ENCODE measurements around the gene IFITM10. TPM values are rescaled to one million over a fixed set of nuclear protein-coding genes. Genes with fewer than 3 reads are reported as not detected.

IFITM10 gene
- total RNA-seq, 4 donors from 2014 or later: 0.79 to 2.3 (median 1.6) TPM

DNA sequence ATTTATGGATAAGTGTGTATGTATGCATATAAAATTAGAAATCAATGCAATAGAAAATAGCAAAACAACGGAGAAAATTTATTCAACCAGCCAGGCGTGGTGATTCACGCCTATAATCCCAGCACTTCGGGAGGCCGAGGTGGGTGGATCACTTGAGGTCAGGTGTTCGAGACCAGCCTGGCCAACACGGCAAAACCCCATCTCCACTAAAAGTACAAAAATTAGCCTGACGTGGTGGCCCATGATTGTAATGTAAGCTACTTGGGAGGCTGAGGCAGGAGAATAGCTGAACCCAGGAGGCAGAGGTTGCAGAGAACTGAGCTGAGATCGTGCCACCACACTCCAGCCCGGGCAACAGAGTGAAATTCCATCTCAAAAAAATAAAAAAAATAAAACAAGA, 47.9 kb downstream of the IFITM10 start:
- TF ChIP-seq, protein P1, sequence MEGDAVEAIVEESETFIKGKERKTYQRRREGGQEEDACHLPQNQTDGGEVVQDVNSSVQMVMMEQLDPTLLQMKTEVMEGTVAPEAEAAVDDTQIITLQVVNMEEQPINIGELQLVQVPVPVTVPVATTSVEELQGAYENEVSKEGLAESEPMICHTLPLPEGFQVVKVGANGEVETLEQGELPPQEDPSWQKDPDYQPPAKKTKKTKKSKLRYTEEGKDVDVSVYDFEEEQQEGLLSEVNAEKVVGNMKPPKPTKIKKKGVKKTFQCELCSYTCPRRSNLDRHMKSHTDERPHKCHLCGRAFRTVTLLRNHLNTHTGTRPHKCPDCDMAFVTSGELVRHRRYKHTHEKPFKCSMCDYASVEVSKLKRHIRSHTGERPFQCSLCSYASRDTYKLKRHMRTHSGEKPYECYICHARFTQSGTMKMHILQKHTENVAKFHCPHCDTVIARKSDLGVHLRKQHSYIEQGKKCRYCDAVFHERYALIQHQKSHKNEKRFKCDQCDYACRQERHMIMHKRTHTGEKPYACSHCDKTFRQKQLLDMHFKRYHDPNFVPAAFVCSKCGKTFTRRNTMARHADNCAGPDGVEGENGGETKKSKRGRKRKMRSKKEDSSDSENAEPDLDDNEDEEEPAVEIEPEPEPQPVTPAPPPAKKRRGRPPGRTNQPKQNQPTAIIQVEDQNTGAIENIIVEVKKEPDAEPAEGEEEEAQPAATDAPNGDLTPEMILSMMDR (IDR thresholded peaks at IDR 0.05): no peak
- no peak for ATAC-seq (ENCODE audit: low FRiP score)
- no peak for DNase-seq (ENCODE audit: low spot score)

DNA sequence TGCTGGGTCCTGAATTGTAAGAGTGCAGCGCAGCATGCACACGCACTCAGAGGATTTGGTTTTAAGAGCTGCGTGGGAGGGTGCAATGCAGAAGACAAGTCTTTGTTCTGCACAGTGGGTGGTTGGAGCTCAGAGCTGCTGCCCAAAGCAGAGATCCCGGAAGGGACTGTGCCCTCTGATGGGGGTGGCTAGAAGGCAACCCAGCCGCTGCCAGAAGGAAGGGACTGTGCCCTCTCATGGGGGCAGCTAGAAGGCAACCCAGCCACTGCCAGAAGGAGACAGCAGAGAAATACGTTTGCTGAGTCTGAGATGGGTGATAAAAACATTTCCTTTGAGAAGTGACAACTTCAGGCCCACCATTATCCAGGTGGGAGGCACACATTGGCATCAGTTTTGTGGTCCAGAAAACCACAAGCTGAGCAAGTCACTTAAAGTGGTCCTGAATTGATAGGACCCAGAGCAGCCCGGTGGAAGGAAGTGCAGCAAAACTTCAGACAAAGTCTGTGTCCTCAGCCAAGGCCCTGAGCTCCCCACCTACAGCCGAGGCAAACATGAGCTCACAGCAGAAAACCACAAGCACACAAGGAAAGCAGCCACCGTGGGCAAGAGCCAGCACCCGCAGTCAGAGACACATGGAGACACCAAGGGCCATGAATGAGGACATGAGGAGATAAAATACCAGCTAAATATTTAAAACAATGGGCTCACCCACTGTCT, 49.1 kb downstream of the IFITM10 start:
- TF ChIP-seq, protein P1 (IDR thresholded peaks at IDR 0.05): no peak
- DNase-seq (ENCODE audit: low spot score): no peak
- ATAC-seq (ENCODE audit: low FRiP score): no peak

DNA sequence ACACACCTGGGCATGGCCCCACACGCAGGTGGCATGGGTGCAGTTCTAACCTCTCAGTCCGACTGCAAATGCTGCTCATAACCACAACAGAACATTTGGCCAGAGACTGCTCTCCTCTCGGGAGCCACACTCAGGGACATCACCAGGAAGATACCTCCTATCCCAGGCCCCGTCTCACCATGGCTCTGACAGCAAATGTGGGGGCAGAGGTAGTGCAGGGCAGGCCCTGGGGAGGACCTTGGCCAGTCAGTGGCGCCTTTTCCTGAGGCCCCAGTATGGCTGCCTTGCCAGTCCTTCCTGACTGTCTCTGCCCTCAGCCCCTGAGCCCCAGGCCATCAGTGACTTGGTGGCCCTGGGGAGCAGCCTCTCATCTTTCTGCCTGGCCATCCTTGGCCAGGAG, 50.6 kb downstream of the IFITM10 start:
- TF ChIP-seq, protein P1 (IDR thresholded peaks at IDR 0.05): no peak
- DNase-seq (ENCODE audit: low spot score): no peak
- no peak for ATAC-seq (ENCODE audit: low FRiP score)

DNA sequence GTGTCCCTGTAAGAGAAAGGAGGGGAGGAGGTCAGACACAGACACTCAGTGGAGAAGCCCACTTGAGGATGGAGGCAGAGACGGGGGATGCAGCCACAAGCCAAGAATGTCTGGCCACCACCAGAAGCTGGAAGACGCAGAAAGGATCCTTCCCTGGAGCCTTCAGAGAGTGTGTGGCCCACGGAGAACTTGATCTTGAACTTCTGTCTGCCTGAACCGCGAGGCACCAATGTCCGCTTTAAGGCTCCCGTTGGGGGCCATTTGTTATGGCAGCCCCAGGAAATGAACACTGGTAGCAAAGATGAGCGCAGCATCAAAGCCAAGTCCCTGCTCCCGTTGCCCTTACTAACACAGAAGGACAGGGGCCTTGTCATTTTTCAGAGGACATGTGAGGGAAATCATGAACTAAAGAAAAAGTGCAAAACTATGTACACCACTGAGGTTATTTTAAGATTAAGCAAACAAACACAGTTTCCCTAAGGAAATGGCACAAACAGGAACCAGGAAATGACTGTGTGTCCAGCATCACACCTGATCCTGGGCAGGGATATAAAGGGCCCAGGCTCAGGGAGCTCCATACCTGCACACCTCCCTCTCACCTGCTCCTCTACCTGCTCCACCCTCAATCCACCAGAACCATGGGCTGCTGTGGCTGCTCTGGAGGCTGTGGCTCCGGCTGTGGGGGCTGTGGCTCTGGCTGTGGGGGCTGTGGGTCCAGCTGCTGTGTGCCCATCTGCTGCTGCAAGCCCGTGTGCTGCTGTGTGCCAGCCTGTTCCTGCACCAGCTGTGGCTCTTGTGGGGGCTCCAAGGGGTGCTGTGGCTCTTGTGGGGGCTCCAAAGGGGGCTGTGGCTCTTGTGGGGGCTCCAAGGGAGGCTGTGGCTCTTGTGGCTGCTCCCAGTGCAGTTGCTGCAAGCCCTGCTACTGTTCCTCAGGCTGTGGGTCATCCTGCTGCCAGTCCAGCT, 53.5 kb downstream of the IFITM10 start, which contains the start of gene KRTAP5-6:
Gene KRTAP5-6, plus strand, starts transcription at position 588 of the 963 bp plus-strand sequence. Its CDS starts 51 bp downstream, at position 639.
- DNase-seq (ENCODE audit: low spot score): no peak

DNA sequence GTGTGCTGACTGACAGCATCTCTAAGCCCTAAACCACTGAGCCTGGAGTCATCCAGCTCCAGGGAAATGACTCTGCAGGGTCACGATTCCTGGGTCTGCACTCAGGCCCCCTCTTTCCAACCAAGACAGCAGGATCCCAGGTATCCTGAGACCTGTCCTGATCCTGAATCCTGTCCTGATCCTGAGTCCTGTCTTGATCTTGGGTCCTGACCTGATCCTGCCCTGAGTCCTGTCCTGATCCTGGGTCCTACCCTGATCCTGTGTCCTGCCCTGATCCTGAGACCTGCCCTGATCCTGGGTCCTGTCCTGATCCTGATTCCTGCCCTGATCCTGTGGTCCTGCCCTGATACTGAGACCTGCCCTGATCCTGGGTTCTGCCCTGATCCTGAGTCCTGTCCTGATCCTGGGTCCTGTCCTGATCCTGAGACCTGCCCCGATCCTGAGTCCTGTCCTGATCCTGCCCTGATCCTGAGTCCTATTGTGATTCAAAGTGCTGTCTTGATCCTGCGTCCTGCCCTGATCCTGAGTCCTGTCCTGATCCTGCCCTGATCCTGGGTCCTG, 54.8 kb downstream of the IFITM10 start:
- no peak for DNase-seq (ENCODE audit: low spot score)
- TF ChIP-seq, protein P1 (IDR thresholded peaks at IDR 0.05): no peak
- ATAC-seq (ENCODE audit: low FRiP score): no peak

More for the DNA sequence above, 53.5 kb downstream of the IFITM10 start, which contains the start of gene KRTAP5-6:
- no peak for ATAC-seq (ENCODE audit: low FRiP score)
- TF ChIP-seq, protein P1 (IDR thresholded peaks at IDR 0.05): no peak

DNA sequence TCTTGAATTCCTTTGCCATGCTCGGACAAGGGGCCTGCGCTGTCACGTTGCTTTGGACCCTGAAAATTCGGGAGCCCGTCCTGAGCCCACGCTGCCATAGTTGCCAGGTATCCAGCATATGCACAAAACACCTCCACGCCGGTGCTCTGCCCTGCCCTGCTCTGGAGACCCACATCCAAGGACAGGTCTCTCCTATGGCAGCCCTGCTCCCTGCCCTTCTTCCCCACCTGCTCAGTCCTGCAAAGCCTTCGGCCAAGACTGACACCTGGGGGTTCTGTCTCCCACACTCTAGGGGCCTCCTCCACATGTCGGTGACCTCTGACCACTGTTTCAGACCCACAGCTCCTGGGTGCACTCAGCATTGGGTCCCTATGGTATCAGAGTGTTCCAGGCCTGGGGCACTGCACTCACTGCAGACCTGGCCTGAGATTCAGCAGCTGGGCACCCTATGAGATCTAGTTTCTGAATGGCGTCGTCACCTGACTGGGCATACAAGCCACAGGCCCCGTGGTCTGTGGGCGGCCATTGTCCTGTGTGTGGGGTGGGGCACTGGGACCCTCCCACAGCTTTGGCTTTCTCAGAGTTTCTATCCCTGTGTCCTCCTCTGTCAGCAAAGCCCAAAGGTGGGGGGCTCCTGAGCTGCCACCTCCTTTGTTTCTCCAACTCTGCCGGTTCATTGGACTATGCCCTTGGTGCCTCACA, 55.4 kb downstream of the IFITM10 start:
- ATAC-seq (ENCODE audit: low FRiP score) (no peak), DNase-seq (ENCODE audit: low spot score) (no peak)
- TF ChIP-seq, protein P1 (IDR thresholded peaks at IDR 0.05): no peak
